ENCODE results near the gene TEX11.
"Not testable (repeated sequence)": the region's sequence is repeated elsewhere in the genome, so short reads cannot be mapped to it uniquely, and the experiment has no call there.

The TEX11 gene

DNA sequence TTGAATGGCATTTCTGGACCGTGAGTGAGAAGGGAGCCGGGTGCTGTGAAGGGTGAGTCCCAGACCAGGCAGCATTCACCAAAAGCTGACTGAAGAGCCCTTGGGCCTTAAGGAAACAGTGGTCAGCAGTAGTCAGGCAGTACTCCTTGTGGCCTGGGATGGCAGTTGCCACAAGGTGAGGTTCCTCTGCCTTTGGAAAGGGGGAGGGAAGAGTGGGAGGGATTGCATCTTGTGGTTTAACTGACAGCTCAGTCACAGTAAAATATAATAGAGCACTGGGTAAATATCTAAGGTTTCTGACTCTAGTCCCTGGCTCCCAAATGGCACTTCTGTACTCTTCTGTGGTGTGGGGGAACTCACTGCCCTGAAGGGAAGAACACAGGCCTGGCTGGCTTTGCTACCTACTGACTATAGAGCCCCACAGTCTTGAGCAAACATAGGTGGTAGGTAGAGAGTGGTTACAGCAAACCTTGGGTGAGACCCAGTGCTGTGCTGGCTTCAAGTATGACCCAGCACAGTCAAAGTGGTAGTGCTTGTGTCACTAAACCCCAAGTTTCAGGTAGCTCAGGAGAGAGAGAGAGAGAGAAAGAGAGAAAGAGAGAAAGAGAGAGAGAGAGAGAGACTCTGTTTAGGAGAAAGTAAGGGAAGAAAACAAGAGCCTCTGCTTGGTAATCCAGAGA lies 154.2 kb downstream of the TEX11 start:
- DNase-seq = no peak

DNA sequence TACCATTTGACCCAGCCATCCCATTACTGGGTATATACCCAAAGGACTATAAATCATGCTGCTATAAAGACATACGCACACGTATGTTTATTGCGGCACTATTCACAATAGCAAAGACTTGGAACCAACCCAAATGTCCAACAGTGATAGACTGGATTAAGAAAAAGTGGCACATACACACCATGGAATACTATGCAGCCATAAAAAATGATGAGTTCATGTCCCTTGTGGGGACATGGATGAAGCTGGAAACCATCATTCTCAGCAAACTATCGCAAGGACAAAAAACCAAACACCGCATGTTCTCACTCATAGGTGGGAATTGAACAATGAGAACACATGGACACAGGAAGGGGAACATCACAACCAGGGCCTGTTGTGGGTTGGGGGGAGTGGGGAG lies 174.7 kb downstream of the TEX11 start:
- not testable (repeated sequence) for DNase-seq

DNA sequence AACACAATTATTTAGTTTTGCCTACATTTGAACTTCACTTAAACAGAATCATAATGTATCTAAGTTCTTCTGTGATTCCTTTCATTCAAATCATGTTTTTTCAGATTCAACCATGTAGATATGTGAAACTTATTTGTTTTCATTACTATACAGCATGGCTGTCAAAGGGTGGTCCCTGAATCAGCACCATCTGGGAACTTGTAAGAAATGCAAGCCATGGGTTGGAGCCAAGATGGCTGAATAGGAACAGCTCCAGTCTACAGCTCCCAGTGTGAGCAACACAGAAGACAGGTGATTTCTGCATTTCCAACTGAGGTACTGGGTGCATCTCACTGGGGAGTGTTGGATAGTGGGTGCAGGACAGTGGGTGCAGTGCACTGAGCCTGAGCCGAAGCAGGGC lies 180.6 kb downstream of the TEX11 start:
- not testable (repeated sequence) for DNase-seq

DNA sequence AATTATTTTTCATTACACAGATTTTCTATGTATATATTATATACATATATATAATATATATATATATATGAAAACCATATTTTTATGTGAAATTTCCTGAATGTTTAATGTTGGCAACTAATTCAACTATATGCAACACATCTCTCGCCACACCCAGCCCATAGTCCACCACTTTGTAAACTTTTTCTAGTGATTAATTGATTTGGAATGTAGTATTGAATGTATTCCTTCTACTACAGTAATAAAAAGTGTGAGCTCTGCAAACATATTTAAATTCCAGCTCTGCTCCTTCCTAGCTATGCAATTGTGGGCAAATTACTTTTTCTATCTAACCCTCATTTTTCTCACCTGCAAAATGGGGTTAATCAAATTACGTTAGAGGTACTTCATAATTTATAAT lies 187.8 kb downstream of the TEX11 start:
- no peak for DNase-seq

DNA sequence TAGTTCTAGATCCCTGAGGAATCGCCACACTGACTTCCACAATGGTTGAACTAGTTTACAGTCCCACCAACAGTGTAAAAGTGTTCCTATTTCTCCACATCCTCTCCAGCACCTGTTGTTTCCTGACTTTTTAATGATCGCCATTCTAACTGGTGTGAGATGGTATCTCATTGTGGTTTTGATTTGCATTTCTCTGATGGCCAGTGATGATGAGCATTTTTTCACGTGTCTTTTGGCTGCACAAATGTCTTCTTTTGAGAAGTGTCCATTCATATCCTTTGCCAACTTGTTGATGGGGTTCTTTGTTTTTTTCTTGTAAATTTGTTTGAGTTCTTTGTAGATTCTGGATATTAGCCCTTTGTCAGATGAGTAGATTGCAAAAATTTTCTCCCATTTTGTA lies 197.2 kb downstream of the TEX11 start:
- not testable (repeated sequence) for DNase-seq

DNA sequence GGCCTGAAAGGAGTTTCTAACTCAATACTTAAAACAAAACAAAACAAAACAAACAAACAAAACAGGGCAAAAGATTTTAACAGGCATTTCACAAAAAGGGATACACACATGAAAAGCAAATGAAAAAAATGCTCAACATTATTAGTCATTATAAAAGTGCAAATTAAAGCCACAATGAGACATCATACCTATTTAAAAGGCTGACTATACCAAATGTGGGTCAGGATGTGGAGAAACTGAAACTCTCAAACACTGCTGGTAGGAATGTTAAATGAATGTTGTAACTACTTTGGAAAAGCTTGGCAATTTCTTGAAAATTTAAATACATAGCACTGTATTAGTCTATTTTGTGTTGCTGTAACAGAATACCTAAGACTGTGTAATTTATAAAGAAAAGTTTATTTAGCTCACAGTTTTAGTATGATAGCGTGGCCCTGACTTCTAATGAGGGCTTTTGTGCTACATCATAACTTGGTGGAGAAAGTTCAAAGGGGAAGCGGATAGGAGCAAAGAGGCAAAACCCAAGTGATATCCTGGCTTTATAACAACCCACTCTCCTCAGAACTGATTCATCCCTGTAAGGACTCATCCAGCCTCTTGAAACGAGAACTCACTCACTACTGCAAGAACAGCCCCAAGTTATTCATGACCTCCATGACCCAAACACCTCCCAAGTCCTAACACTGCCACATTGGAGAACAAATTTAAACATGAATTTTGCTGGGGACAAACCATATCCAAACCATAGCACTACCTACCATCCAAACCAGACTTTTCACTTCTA lies 214.0 kb downstream of the TEX11 start:
- DNase-seq = no peak

DNA sequence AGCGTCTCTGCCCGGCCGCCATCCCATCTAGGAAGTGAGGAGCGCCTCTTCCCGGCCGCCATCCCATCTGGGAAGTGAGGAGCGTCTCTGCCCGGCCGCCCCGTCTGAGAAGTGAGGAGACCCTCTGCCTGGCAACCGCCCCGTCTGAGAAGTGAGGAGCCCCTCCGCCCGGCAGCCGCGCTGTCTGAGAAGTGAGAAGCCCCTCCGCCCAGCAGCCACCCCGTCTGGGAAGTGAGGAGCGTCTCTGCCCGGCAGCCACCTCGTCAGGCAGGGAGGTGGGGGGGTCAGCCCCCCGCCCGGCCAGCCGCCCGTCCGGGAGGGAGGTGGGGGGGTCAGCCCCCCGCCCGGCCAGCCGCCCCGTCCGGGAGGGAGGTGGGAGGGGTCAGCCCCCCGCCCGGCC lies 229.1 kb downstream of the TEX11 start:
- not testable (repeated sequence) for DNase-seq

DNA sequence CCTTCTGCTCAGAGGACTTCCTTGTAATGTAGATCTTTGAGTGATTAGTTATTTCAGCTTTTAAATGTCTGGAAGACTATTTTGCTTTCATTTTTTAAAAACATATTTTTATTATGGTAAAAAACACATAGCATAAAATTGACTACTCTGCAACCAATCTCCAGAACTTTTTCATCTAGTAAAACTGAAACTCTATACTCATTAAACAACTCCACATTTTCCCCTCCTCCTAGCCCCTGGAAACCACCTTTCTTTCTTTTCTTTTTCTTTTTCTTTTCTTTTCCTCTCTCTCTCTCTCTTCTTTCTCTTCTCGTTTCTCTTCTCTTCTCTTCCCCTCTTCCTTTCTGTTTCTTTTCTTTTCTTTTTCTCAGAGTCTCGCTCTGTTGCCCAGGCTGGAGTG lies 233.2 kb downstream of the TEX11 start:
- DNase-seq = no peak

DNA sequence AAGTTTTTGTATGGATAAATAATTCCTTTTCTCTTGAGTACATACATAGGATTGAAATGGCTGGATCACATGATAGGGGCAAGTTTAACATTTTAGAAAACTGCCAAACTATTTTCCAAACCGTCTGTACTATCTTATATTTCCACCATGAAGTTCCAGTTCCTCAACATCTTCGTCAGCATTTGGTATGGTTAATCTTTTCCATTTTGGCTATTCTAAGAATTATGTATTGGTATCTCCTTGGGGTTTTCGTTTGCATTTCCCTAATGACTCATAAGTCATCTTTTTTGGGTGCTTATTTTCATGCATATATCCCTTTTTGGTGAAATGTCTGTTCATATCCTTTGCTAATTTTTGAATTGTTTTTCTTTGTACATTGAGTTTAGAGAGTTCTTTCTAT lies 236.2 kb downstream of the TEX11 start:
- DNase-seq = no peak

DNA sequence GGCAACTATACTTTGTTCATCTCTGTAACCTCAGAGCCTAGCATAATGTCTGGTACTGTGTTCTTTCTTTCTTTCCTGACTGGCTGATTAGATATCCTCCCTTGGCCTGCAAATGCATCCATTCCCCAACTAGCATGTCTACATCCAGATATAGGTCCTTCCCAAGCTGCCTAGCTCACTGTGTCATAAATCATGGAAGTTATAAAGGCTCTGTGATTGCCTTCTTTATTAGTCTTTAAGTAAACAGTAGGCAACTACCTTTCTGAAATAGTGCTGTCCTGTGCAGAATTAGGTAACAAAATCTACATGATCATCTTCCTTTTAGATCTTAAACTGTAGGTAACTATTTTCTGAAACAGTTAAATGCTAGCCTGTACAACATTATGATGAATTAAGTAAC lies 239.4 kb downstream of the TEX11 start:
- no peak for DNase-seq

DNA sequence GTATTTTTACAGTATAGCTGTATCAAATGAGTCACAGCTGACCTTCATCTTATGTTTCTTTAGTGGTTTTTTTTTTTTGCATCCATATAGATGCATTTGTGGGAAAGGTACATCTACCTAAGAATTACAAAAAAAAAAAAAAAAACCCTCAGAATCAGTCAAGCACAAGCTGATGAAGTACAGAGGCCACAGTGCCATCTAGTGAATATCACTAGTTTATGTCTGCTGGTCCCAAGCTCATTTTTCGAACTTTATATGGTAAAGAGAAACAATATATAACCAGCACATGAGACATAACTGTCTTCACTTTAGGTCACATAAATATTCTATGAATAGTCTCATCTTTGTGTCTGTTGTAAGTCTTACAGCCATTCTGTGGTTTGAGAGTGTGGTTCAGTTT lies 243.8 kb downstream of the TEX11 start:
- DNase-seq = no peak

DNA sequence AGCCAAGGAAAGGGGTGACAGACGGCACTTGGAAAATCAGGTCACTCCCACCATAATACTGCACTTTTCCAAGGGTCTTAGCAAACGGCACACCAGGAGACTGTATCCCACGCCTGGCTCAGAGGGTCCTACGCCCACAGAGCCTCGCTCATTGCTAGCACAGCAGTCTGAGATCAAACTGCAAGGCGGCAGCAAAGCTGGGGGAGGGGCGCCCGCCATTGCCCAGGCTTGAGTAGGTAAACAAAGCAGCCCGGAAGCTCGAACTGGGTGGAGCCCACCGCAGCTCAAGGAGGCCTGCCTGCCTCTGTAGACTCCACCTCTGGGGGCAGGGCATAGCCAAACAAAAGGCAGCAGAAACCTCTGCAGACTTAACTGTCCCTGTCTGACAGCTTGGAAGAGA lies 247.4 kb downstream of the TEX11 start:
- DNase-seq = not testable (repeated sequence)

DNA sequence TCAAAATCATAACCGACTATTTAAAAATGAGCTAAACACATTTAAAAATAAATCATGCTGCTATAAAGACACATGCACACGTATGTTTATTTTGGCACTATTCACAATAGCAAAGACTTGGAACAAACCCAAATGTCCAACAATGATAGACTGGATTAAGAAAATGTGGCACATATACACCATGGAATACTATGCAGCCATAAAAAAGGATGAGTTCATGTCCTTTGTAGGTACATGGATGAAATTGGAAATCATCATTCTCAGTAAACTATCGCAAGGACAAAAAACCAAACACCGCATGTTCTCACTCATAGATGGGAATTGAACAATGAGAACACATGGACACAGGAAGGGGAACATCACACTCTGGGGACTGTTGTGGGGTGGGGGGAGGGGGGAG lies 251.0 kb downstream of the TEX11 start:
- not testable (repeated sequence) for DNase-seq

DNA sequence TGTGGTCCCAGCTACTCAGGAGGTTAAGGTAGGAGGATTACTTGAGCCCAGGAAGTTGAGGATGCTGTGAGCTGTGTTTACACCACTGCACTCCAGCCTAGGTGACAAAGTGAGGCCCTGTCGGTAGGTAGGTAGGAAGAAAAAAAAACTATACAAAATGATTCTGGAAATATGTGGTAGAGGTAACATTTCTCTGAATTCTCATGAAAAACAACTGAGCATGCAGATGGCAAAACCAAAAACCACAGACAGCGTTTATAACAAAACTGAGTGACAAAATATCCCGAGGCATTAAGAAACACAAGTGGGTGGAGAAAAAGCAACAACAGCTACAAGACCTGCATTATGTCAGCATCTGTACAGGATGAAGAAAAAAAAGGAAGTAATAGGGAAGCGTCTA lies 252.2 kb downstream of the TEX11 start:
- DNase-seq = no peak

DNA sequence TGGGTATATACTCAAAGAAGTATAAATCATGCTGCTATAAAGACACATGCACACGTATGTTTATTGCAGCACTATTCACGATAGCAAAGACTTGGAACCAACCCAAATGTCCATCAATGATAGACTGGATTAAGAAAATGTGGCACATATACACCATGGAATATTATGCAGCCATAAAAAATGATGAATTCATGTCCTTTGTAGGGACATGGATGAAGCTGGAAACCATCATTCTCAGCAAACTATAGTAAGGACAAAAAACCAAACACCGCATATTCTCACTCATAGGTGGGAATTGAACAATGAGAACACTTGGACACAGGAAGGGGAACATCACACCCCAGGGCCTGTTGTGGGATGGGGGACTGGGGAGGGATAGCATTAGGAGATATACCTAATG lies 260.6 kb downstream of the TEX11 start:
- DNase-seq = not testable (repeated sequence)

DNA sequence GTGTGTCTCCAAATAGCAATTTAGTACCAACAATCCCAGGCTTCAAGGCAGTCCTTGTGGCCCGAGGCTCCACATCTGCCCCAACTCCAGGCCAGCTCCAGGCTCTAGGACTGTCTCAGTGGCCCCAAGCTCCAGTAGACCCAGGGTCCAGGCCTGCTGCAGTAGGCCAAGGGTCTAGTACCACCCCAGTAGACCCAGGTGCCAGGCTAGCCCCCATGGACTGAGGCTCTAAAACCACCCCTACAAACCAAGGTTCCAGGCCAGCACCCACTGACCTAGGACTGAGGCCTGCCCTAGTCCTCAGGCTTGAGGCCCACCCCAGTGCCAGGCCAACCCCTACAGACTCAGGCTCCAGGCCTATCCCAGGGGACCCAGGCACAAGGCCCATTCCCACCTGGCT lies 272.3 kb downstream of the TEX11 start:
- DNase-seq = no peak

DNA sequence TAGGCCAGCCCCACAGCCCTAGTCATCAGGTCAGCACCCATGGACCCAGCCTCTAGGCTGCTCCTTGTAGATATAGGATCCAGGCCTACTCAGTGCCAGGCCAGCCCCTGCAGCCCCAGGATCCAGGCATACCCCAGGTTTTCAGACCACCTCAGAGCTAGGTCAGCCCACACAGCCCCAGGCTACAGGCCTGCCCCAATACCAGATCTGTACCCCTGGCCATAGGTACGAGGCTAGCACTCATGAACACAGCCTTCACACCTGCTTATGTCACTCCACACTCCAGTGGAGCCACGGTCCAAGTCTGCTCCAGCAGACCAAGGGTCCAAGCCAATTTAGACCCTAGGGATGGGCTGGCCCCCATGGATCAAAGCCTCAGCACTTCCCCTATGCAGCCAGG lies 272.8 kb downstream of the TEX11 start:
- DNase-seq = no peak

DNA sequence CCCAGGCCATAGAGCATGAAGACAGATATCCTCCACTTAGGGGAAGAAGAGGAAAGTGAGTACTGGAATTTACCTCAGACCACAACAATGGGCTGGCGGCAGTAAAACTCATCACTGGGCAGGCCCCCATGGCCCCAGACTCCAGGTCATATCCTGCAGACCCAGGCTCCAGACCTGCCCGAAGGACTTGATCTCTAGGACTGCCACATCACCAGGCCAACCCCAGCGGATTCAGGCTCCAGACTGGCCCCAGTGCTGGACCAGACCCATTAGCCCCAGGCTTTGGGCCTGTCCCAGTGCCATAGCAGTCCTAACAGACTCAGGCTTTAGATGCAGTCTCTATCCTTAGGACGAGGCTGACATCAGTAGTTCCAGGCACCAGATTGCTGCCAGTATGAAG lies 273.3 kb downstream of the TEX11 start:
- no peak for DNase-seq

DNA sequence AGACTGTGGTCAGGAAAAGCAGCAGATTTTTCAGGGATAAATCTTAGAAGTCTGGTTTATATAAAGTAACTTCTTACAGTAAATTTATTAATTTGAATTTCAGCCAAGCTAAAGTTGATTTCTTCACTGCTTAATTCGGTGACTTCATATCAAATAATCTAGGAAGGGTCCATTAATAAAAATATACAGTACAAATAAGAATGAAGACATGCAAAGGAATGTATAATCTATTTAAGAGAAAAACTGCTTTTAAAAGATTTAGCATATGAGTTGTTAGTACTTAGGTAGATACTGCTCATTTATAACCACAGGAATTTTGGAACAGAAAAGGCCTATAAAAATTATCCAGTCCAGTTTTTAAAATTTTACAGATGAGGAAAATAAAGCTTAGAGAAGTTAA lies 286.8 kb downstream of the TEX11 start:
- no peak for DNase-seq

DNA sequence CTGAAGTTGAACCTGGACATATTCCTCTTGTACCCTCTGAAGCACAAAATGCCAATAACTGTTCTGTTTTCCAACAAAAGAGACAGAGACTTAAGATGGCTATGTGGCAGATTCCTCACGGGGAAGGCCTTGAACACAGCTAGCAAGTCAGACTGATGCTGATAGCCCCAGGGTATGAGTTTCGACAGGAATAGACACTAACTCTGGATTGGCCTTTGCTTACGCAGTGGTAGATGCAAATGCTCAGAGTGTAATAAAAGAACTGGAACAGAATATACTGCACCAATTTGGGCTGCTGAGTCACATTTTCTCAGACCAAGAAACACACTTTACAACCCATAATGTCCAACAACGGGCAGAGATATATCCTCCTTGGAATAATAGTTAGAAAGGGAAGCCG lies 290.0 kb downstream of the TEX11 start:
- no peak for DNase-seq

DNA sequence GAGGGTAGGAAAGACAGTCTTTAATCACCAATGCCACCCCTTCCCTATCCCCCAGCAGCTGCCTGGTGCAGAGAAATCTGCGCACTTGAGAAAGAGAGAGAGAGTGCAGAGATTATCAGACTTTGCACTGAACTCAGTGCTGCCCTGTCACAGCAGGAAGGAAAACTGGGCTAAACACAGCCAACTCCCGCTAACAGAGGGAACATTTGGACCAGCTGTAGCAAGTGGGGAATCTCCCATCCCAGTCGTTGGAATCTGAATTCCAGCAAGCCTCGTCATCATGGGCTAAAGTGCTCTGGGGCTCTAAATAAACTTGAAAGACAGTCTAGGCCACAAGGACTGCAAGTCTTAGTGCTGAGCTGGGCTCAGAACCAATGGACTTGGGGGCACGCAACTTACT lies 295.2 kb downstream of the TEX11 start:
- no peak for DNase-seq

DNA sequence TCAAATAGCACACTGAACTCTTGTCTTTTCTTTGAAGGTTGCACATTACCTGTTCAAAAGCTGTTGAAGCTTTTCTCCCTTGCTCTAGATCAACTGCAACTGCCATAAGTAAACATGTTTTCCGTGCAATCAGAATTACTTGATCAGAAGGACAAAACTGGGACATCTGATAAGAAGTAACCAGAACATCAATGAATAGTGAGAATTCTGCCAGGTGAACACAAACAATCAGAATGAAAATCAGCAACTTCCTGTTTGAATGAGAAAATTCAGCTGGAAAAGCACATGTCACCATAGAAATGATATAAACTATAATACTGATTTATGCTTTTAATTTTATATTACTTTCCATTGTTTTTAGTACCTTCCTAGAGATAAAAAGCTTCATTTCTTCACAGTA lies 303.2 kb downstream of the TEX11 start:
- DNase-seq = no peak

DNA sequence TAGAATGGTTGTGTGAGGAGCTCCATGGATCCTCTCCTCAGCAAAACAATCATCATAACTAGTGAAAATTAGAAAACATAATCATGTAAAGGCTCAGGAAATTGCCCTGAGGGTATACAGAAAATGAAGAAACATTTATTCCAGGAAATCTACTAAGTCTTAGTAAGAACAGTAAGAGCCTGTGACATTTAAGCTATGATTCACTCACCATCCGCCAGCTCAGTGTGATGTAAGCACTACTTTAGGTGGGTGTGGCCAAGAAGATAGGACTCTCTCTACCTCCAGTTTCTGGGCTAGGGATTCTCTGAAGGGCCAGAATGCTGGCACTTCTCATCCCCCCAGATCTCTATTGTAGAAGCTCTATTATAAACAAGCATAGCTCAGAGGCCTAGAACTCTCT lies 316.4 kb downstream of the TEX11 start:
- no peak for DNase-seq

DNA sequence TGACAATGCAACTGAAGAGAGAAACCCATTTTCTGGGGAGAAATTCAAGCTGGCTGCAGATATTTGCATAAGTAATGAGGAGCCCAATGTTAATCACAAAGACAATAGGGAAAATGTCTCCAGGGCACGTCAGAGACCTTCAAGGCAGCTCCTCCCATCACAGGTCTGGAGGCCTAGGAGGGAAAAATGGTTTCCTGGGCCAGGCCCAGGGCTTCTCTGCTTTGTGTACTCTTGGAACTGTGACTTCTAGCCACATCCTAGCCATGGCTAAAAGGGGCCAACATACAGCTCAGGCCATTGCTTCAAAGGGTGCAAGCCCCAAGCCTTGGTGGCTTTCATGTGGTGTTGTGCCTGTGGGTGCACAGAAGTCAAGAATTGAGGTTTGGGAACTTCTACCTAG lies 321.4 kb downstream of the TEX11 start:
- DNase-seq = not testable (repeated sequence)

DNA sequence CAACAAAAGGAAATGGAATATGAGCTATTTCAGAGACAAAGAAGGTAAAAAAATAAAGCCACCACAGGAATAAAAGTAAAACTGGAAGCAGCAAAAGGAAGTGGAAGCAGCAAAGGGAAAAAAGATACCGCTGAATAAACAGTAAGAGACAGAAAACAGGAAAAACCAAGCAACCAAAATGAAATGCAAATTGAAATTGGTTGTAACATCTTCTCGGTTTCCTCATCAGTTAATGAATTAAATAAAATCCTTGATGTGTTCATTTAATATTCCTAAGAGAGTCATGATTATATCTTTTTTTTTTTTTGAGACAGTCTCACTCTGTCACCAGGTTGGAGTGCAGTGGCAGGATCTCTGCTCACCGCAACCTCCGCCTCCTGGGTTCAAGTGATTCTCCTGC lies 331.1 kb downstream of the TEX11 start:
- DNase-seq = no peak

Data from NCI-H187 (cell line).